ENCODE data around the gene GREB1. TPM values are rescaled to one million over a fixed set of nuclear protein-coding genes. Genes with fewer than 3 reads are reported as not detected.
A peak's percentile ranks its signal among the peaks of the same experiment; 100 is the strongest.

Gene GREB1
- total RNA-seq, 1 experiment from 2014 or later = 1.3 TPM

GRCh38 chr2:11583840-11584524, 50.1 kb downstream of the GREB1 start:
- Histone ChIP-seq H3K27ac (ENCODE audit: low read depth, low read length, poor library complexity, severe bottlenecking) (no peak overlapping the region), H3K36me3 (ENCODE audit: insufficient read depth, low read length, poor library complexity, severe bottlenecking) (no peaks in the 10 kb centered on the region), H3K9me3 (ENCODE audit: low read depth, low read length, poor library complexity, severe bottlenecking) (no peaks in the 10 kb centered on the region), H3K27me3 (replicated peaks; ENCODE audit: insufficient read depth, low read depth, low read length, poor library complexity) (no peaks in the 10 kb centered on the region), H3K4me1 (ENCODE audit: insufficient read depth, low read length, poor library complexity, severe bottlenecking) (peaks cover 13% of the 10 kb centered on the region), H3K4me3 (ENCODE audit: low read depth, low read length, poor library complexity, severe bottlenecking) (no peak overlapping the region)
- DNase-seq (ENCODE audit: low spot score) = peak; percentile 93
- intact Hi-C loops (cut with micrococcal nuclease; ENCODE audit: unreplicated experiment) = loop anchor here (1.0 to 5.0 kb wide), 5 partner anchors 106 to 1423 kb away; no protein-coding TSS in a partner anchor
- no TSS peak for BruUV-seq (replicated peaks)
- ChIA-PET POLR2A (ENCODE audit: low non-redundant PET) (no interaction called here), CTCF (interaction anchor here (0.6 to 4.1 kb wide), 14 partner anchors 10 to 749 kb away, joined by 3 to 63 read pairs (median 4); a partner anchor contains a TSS)
- TF ChIP-seq EZH2 (IDR thresholded peaks at IDR 0.05; ENCODE audit: borderline replicate concordance, low read depth, low read length, poor library complexity, severe bottlenecking) (no peak), CTCF (conservative IDR thresholded peaks at IDR 0.05; ENCODE audit: low read depth, low read length) (peak; percentile 94)

GRCh38 chr2:11584525-11585056, 50.7 kb downstream of the GREB1 start:
- H3K4me1 ChIP-seq (ENCODE audit: insufficient read depth, low read length, poor library complexity, severe bottlenecking) = peaks cover 13% of the 10 kb centered on the region
- H3K27ac ChIP-seq (ENCODE audit: low read depth, low read length, poor library complexity, severe bottlenecking) = no peak overlapping the region
- intact Hi-C loops (cut with micrococcal nuclease; ENCODE audit: unreplicated experiment) = loop anchor here (1.0 to 5.0 kb wide), 5 partner anchors 106 to 1423 kb away; no protein-coding TSS in a partner anchor
- H3K27me3 ChIP-seq (replicated peaks; ENCODE audit: insufficient read depth, low read depth, low read length, poor library complexity) = no peaks in the 10 kb centered on the region
- H3K36me3 ChIP-seq (ENCODE audit: insufficient read depth, low read length, poor library complexity, severe bottlenecking) = no peaks in the 10 kb centered on the region
- no peaks in the 10 kb centered on the region for H3K9me3 ChIP-seq (ENCODE audit: low read depth, low read length, poor library complexity, severe bottlenecking)
- H3K4me3 ChIP-seq (ENCODE audit: low read depth, low read length, poor library complexity, severe bottlenecking) = no peak overlapping the region
- no peak for DNase-seq (ENCODE audit: low spot score)
- POLR2A ChIA-PET (ENCODE audit: low non-redundant PET) = no interaction called here
- TF ChIP-seq EZH2 (IDR thresholded peaks at IDR 0.05; ENCODE audit: borderline replicate concordance, low read depth, low read length, poor library complexity, severe bottlenecking) = no peak
- no peak for TF ChIP-seq CTCF (conservative IDR thresholded peaks at IDR 0.05; ENCODE audit: low read depth, low read length)
- BruUV-seq (replicated peaks) = no TSS peak
- CTCF ChIA-PET = interaction anchor here (1.0 to 4.1 kb wide), 10 partner anchors 9 to 749 kb away, joined by 3 to 63 read pairs (median 8); a partner anchor contains a TSS

- intact Hi-C loops (cut with micrococcal nuclease; ENCODE audit: unreplicated experiment) = loop anchor here (2.0 kb wide), 2 partner anchors 348 to 752 kb away; no protein-coding TSS in a partner anchor
- CTCF ChIA-PET = interaction anchor here (0.7 to 4.1 kb wide), 6 partner anchors 26 to 452 kb away, joined by 3 to 63 read pairs (median 9); a partner anchor contains a TSS
- no peak for DNase-seq (ENCODE audit: low spot score)
- BruUV-seq (replicated peaks) = no TSS peak
- no peak for TF ChIP-seq EZH2 (IDR thresholded peaks at IDR 0.05; ENCODE audit: borderline replicate concordance, low read depth, low read length, poor library complexity, severe bottlenecking)
- TF ChIP-seq CTCF (conservative IDR thresholded peaks at IDR 0.05; ENCODE audit: low read depth, low read length) = no peak
- Histone ChIP-seq H3K36me3 (ENCODE audit: insufficient read depth, low read length, poor library complexity, severe bottlenecking) (no peaks in the 10 kb centered on the region), H3K9me3 (ENCODE audit: low read depth, low read length, poor library complexity, severe bottlenecking) (no peaks in the 10 kb centered on the region), H3K27me3 (replicated peaks; ENCODE audit: insufficient read depth, low read depth, low read length, poor library complexity) (no peaks in the 10 kb centered on the region), H3K27ac (ENCODE audit: low read depth, low read length, poor library complexity, severe bottlenecking) (no peak overlapping the region), H3K4me3 (ENCODE audit: low read depth, low read length, poor library complexity, severe bottlenecking) (no peak overlapping the region), H3K4me1 (ENCODE audit: insufficient read depth, low read length, poor library complexity, severe bottlenecking) (peaks cover 13% of the 10 kb centered on the region)
- POLR2A ChIA-PET (ENCODE audit: low non-redundant PET) = no interaction called here
Observed at GRCh38 chr2:11585071-11585470, 51.2 kb downstream of the GREB1 start.
